ENCODE measurements around the gene JSRP1.

DNA sequence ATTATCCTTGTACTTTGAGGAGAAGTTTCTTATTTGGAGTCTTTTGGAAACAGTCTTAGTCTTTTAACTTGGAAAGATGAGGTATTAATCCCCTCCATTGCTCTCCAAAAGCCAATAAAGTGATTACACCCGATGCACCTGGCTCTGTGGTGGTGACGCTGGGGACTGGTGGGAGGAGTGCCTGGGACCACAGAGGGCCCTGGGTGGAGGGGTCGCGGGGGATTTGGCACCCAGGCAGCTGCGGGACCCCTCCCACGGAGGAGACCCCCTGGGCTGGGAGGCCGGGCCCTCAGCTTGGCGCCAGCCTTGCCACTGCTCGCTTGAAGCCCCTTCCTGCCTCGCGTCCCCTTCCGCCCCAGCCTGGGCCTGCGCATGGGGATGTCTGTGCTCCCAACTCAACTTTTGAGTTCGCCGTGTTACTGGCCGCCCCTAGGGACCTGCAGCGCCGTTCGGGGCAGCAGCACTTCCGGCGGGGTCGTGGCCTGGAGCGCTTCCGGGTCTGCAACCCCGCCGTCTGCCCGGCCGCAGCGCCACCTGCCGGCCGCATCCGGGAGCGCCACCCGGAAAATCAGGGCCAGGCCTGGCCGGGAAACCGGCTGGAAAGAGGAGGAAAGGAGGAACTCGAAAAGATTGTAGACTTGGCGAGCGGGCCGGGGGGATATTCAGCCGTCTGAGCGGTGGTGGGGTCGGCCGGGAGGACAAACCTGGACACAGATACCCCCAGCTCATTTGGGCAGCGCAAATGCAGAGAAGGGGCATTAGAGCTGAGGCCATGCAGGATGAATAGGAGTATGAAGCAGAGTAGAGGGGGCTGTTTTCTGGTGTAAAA lies 17.4 kb upstream of the JSRP1 start:
- TF ChIP-seq, protein P1, sequence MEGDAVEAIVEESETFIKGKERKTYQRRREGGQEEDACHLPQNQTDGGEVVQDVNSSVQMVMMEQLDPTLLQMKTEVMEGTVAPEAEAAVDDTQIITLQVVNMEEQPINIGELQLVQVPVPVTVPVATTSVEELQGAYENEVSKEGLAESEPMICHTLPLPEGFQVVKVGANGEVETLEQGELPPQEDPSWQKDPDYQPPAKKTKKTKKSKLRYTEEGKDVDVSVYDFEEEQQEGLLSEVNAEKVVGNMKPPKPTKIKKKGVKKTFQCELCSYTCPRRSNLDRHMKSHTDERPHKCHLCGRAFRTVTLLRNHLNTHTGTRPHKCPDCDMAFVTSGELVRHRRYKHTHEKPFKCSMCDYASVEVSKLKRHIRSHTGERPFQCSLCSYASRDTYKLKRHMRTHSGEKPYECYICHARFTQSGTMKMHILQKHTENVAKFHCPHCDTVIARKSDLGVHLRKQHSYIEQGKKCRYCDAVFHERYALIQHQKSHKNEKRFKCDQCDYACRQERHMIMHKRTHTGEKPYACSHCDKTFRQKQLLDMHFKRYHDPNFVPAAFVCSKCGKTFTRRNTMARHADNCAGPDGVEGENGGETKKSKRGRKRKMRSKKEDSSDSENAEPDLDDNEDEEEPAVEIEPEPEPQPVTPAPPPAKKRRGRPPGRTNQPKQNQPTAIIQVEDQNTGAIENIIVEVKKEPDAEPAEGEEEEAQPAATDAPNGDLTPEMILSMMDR (IDR thresholded peaks at IDR 0.05; ENCODE audit: low read length): peak; percentile 98
- no peak for TF ChIP-seq EZH2 (IDR thresholded peaks at IDR 0.05; ENCODE audit: borderline replicate concordance, low read length)

All from OCI-LY1 (cell line).